Measurements from ENCODE around the gene CHST10.

CHST10 gene

GRCh38 chr2:100412466-100412865 lies 5.0 kb downstream of the CHST10 start:
- no peak for DNase-seq (ENCODE audit: low read depth, low spot score)
- POLR2A ChIA-PET, result no interaction called here
- CTCF ChIA-PET, result interaction anchor here (1.3 to 1.7 kb wide), 3 partner anchors 10 to 151 kb away, joined by 4 to 8 read pairs (median 8); no protein-coding TSS in a partner anchor
- H3K4me3 ChIP-seq (ENCODE audit: low read depth, low read length), result no peak overlapping the region
- TF ChIP-seq, protein P1, sequence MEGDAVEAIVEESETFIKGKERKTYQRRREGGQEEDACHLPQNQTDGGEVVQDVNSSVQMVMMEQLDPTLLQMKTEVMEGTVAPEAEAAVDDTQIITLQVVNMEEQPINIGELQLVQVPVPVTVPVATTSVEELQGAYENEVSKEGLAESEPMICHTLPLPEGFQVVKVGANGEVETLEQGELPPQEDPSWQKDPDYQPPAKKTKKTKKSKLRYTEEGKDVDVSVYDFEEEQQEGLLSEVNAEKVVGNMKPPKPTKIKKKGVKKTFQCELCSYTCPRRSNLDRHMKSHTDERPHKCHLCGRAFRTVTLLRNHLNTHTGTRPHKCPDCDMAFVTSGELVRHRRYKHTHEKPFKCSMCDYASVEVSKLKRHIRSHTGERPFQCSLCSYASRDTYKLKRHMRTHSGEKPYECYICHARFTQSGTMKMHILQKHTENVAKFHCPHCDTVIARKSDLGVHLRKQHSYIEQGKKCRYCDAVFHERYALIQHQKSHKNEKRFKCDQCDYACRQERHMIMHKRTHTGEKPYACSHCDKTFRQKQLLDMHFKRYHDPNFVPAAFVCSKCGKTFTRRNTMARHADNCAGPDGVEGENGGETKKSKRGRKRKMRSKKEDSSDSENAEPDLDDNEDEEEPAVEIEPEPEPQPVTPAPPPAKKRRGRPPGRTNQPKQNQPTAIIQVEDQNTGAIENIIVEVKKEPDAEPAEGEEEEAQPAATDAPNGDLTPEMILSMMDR (IDR thresholded peaks at IDR 0.05; ENCODE audit: insufficient read depth, low read length, missing control alignments), result no peak

DNA sequence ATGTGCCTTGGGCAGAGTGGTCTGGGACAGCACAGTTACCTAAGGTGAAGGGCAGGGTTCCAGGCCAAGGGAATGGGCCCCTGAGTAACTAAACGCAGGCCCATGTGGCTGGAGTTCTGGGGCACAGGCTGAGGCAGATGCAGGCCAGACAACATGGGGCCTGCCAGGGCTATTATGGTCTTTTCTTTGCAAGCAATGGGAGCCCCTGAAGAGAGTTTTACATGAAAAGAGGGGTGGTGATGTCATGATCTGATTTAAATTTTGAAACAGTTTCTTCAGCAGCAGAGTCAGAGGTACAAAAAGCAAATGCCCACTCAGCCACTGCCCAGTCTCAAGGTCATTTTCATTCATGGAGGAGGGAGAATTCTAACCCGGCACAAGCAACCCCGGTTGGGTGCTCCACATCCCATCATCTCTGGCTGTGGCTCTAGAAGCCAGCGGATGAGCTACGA lies 5.6 kb downstream of the CHST10 start:
- TF ChIP-seq, protein P1 (IDR thresholded peaks at IDR 0.05; ENCODE audit: insufficient read depth, low read length, missing control alignments), result no peak
- ChIA-PET POLR2A (no interaction called here), CTCF (interaction anchor here (1.3 to 1.7 kb wide), 2 partner anchors 31 to 150 kb away, joined by 4 to 8 read pairs; no protein-coding TSS in a partner anchor)
- H3K4me3 ChIP-seq (ENCODE audit: low read depth, low read length), result no peak overlapping the region
- no peak for DNase-seq (ENCODE audit: low read depth, low spot score)

DNA sequence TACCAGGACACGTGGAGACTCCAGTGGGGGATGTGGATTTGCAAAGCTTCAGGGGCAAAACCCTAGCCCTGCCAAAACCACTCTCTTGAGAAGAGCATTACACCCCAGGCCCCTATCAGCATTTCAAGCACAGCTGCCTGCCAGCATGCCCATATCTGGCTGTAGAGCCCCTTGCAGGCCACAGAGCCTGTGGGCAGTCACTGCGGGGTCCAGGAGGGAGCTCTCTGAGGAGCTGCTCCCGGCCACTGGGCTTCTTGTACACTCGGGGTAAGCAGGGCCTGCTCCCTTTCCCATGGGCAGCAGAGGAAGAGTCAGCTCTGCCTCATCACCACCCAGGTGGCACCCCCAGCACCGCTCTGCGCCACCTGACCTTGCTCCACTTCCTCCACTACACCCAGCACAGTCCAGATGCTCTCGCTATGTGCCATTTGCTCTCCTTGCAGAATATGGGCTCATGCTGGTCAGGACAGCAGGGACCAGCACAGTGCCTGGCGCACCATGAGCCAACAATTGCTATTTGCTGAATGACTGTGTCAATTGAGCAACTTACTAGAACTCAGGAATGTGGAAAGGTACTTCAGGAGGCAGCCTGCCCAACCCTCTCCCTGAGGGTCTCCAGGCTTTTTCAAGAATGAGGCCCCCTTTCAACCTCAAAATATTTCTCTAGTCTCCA lies 7.4 kb downstream of the CHST10 start:
- POLR2A ChIA-PET, result no interaction called here
- TF ChIP-seq, protein P1 (IDR thresholded peaks at IDR 0.05; ENCODE audit: insufficient read depth, low read length, missing control alignments), result no peak
- no peak for DNase-seq (ENCODE audit: low read depth, low spot score)
- no peak overlapping the region for H3K4me3 ChIP-seq (ENCODE audit: low read depth, low read length)
- CTCF ChIA-PET, result interaction anchor here (1.2 to 1.3 kb wide), 2 partner anchors 29 to 149 kb away, joined by 4 read pairs; no protein-coding TSS in a partner anchor

GRCh38 chr2:100409461-100409860 lies 8.0 kb downstream of the CHST10 start:
- no peak overlapping the region for H3K4me3 ChIP-seq (ENCODE audit: low read depth, low read length)
- TF ChIP-seq, protein P1 (IDR thresholded peaks at IDR 0.05; ENCODE audit: insufficient read depth, low read length, missing control alignments), result no peak
- no peak for DNase-seq (ENCODE audit: low read depth, low spot score)
- CTCF ChIA-PET, result interaction anchor here (1.2 to 1.3 kb wide), 3 partner anchors 29 to 148 kb away, joined by 4 to 5 read pairs (median 4); no protein-coding TSS in a partner anchor
- POLR2A ChIA-PET, result no interaction called here

- ChIA-PET CTCF (interaction anchor here (1.2 to 1.3 kb wide), 3 partner anchors 28 to 147 kb away, joined by 4 to 5 read pairs (median 4); no protein-coding TSS in a partner anchor), POLR2A (no interaction called here)
- H3K4me3 ChIP-seq (ENCODE audit: low read depth, low read length), result no peak overlapping the region
- DNase-seq (ENCODE audit: low read depth, low spot score), result no peak
- TF ChIP-seq, protein P1 (IDR thresholded peaks at IDR 0.05; ENCODE audit: insufficient read depth, low read length, missing control alignments), result no peak
Observed at GRCh38 chr2:100408941-100409340, 8.5 kb downstream of the CHST10 start.

GRCh38 chr2:100408104-100408503 lies 9.4 kb downstream of the CHST10 start:
- CTCF ChIA-PET, result no interaction called here
- TF ChIP-seq, protein P1 (IDR thresholded peaks at IDR 0.05; ENCODE audit: insufficient read depth, low read length, missing control alignments), result no peak
- POLR2A ChIA-PET, result no interaction called here
- DNase-seq (ENCODE audit: low read depth, low spot score), result no peak
- H3K4me3 ChIP-seq (ENCODE audit: low read depth, low read length), result no peak overlapping the region
